H9 (cell line): ENCODE data around the gene ARSI. TPM values are rescaled to one million over a fixed set of nuclear protein-coding genes. Genes with fewer than 3 reads are reported as not detected.

Source experiments
- DNase-seq: peaks from one replicate; pipeline ENCODE4 v3.0.0-alpha.2; 2017
- H2AFZ ChIP-seq: one replicate; pipeline ENCODE4 v1.6.1; 2013; ENCODE audit warnings: mild to moderate bottlenecking, low read length, control low read depth, moderate library complexity
- H2AK5ac ChIP-seq: 2 replicates; pipeline ENCODE4 v1.6.1; 2013; ENCODE audit warnings: low read length, control low read depth, mixed read lengths; ENCODE audit not compliant: insufficient read length
- H2BK120ac ChIP-seq: one replicate; pipeline ENCODE4 v1.6.1; 2013; ENCODE audit warnings: low read depth, mild to moderate bottlenecking, low read length, control low read depth, inconsistent platforms; ENCODE audit not compliant: poor library complexity, severe bottlenecking
- H2BK12ac ChIP-seq: 2 replicates; pipeline ENCODE4 v1.6.1; 2013; ENCODE audit warnings: low read length, control low read depth, mixed read lengths, low read depth; ENCODE audit not compliant: insufficient read length
- H2BK15ac ChIP-seq: 2 replicates; pipeline ENCODE4 v1.6.1; 2013; ENCODE audit warnings: low read depth, low read length, control low read depth
- H2BK20ac ChIP-seq: one replicate; pipeline ENCODE4 v1.6.1; 2013; ENCODE audit warnings: low read depth, mild to moderate bottlenecking, low read length, control low read depth, inconsistent platforms; ENCODE audit not compliant: poor library complexity, severe bottlenecking
- H2BK5ac ChIP-seq: 2 replicates; pipeline ENCODE4 v1.6.1; 2013; ENCODE audit warnings: low read length, control low read depth, mixed read lengths; ENCODE audit not compliant: insufficient read length
- H3K14ac ChIP-seq: 2 replicates; pipeline ENCODE4 v1.6.1; 2013; ENCODE audit warnings: low read length, control low read depth; ENCODE audit not compliant: insufficient read depth
- H3K18ac ChIP-seq: 2 replicates; pipeline ENCODE4 v1.6.1; 2013; ENCODE audit warnings: low read depth, mild to moderate bottlenecking, mixed read lengths, low read length, control low read depth; ENCODE audit not compliant: insufficient read length
- H3K23ac ChIP-seq: 2 replicates; pipeline ENCODE4 v1.6.1; 2013; ENCODE audit warnings: low read length, control low read depth, mixed read lengths, low read depth; ENCODE audit not compliant: insufficient read length
- H3K23me2 ChIP-seq: 2 replicates; pipeline ENCODE4 v1.6.1; 2013; ENCODE audit warnings: low read depth, mild to moderate bottlenecking, mixed read lengths, low read length, control low read depth; ENCODE audit not compliant: insufficient read length, poor library complexity, severe bottlenecking
- H3K27ac ChIP-seq: 2 replicates; pipeline ENCODE4 v1.5.1; 2013; ENCODE audit warnings: low read length, control low read depth, mixed read lengths, low read depth; ENCODE audit not compliant: insufficient read length
- H3K27me3 ChIP-seq: 2 replicates; pipeline ENCODE4 v1.6.1; 2013; ENCODE audit warnings: low read length, control low read depth, inconsistent platforms; ENCODE audit not compliant: insufficient read depth
- H3K4ac ChIP-seq: 2 replicates; pipeline ENCODE4 v1.6.1; 2013; ENCODE audit warnings: low read depth, mild to moderate bottlenecking, control low read depth, inconsistent platforms, low read length, moderate library complexity
- H3K4me1 ChIP-seq: 2 replicates; pipeline ENCODE4 v1.6.1; 2013; ENCODE audit warnings: low read length, control low read depth, inconsistent platforms; ENCODE audit not compliant: insufficient read depth
- H3K4me2 ChIP-seq: 2 replicates; pipeline ENCODE4 v1.6.1; 2013; ENCODE audit warnings: low read length, control low read depth, mixed read lengths; ENCODE audit not compliant: insufficient read length, insufficient read depth
- H3K56ac ChIP-seq: 2 replicates; pipeline ENCODE4 v1.6.1; 2013; ENCODE audit warnings: low read depth, mild to moderate bottlenecking, mixed read lengths, low read length, control low read depth; ENCODE audit not compliant: insufficient read length
- H3K79me1 ChIP-seq: 2 replicates; pipeline ENCODE4 v1.6.1; 2013; ENCODE audit warnings: low read depth, mild to moderate bottlenecking, moderate library complexity, low read length, control low read depth, inconsistent platforms; ENCODE audit not compliant: insufficient read depth, poor library complexity, severe bottlenecking
- H3K79me2 ChIP-seq: 2 replicates; pipeline ENCODE4 v1.6.1; 2013; ENCODE audit warnings: low read length, control low read depth, inconsistent platforms; ENCODE audit not compliant: insufficient read depth
- H3K9ac ChIP-seq: 2 replicates; pipeline ENCODE4 v1.6.1; 2013; ENCODE audit warnings: low read length, control low read depth, mixed read lengths; ENCODE audit not compliant: insufficient read length; ENCODE audit errors: extremely low read depth
- H3K9me3 ChIP-seq: one replicate; pipeline ENCODE4 v1.6.1; 2013; ENCODE audit warnings: low read depth, low read length, inconsistent platforms; ENCODE audit not compliant: control insufficient read depth
- H3T11ph ChIP-seq: one replicate; pipeline ENCODE4 v1.6.1; 2013; ENCODE audit warnings: mild to moderate bottlenecking, low read length, control low read depth, inconsistent platforms
- H4K20me1 ChIP-seq: one replicate; pipeline ENCODE4 v1.6.1; 2013; ENCODE audit not compliant: control insufficient read depth, insufficient read length, insufficient read depth
- H4K5ac ChIP-seq: 2 replicates; pipeline ENCODE4 v1.6.1; 2013; ENCODE audit warnings: low read depth, mild to moderate bottlenecking, mixed read lengths, low read length, control low read depth; ENCODE audit not compliant: insufficient read length
- H4K8ac ChIP-seq: replicated peaks from 2 replicates; pipeline ENCODE4 v1.6.1; 2013; ENCODE audit warnings: low read length, control low read depth, mixed read lengths, low read depth; ENCODE audit not compliant: insufficient read length
- H4K91ac ChIP-seq: 2 replicates; pipeline ENCODE4 v1.6.1; 2013; ENCODE audit warnings: low read depth, mild to moderate bottlenecking, moderate library complexity, mixed read lengths, low read length, control low read depth; ENCODE audit not compliant: insufficient read length
- H3K27ac Mint-ChIP-seq, 3 experiments: 2 replicates in 2 of 3; 3 replicates in 1 of 3; pipeline ENCODE4 v1.8.0; 2020 to 2021; ENCODE audit warnings: mixed read lengths in 3 of 3, mild to moderate bottlenecking in 1 of 3, moderate library complexity in 1 of 3
- H3K27me3 Mint-ChIP-seq: 2 replicates; pipeline ENCODE4 v1.8.0; 2021; ENCODE audit warnings: low read depth, mild to moderate bottlenecking, moderate library complexity, mixed read lengths
- H3K36me3 Mint-ChIP-seq, 3 experiments: 2 replicates in 2 of 3; 3 replicates in 1 of 3; pipeline ENCODE4 v1.8.0; 2020 to 2021; ENCODE audit warnings: low read depth in 3 of 3, mixed read lengths in 3 of 3; ENCODE audit not compliant: insufficient read depth in 1 of 3
- H3K4me1 Mint-ChIP-seq, 2 experiments: 2 replicates each; pipeline ENCODE4 v1.8.0; 2020; ENCODE audit warnings: mixed read lengths in 2 of 2
- H3K4me3 Mint-ChIP-seq, 2 experiments: 2 replicates in 1 of 2; 3 replicates in 1 of 2; pipeline ENCODE4 v1.8.0; 2020 to 2021; ENCODE audit warnings: mild to moderate bottlenecking in 2 of 2, mixed read lengths in 2 of 2, moderate library complexity in 1 of 2
- H3K9me3 Mint-ChIP-seq, 2 experiments: 2 replicates in 1 of 2; 3 replicates in 1 of 2; pipeline ENCODE4 v1.8.0; 2020; ENCODE audit warnings: mild to moderate bottlenecking in 2 of 2, mixed read lengths in 2 of 2, moderate library complexity in 1 of 2
- CTCF ChIP-seq: fragments of 200-600 bp; sonication (generic); conservative IDR thresholded peaks from 3 replicates; pipeline ENCODE4 v1.8.0; 2021; ENCODE audit warnings: antibody characterized with exemption, mild to moderate bottlenecking
- WGBS: extraction: QIAGEN DNeasy Blood & Tissue Kit; methylation state at CpG from one replicate; pipeline ENCODE4 v1.1.7; 2013; ENCODE audit warnings: missing lambda C conversion rate, low lambda C conversion rate, mixed read lengths; ENCODE audit not compliant: insufficient read length; ENCODE audit errors: extremely low coverage; 5-methylcytosine and 5-hydroxymethylcytosine counted together
- total RNA-seq: library from RNA; stranded (reverse); gene quantifications from 2 replicates; pipeline ENCODE4 v1.2.1, GENCODE V29; 2021

Gene ARSI
- total RNA-seq, 1 experiment from 2014 or later: 1.7 TPM

GRCh38 chr5:150254774-150255173, 47.9 kb downstream of the ARSI start:
- no peak overlapping the region for H2BK120ac ChIP-seq
- no peaks in the 10 kb centered on the region for H3K79me2 ChIP-seq
- no peaks in the 10 kb centered on the region for H3K9me3 Mint-ChIP-seq
- H3K9me3 ChIP-seq: no peaks in the 10 kb centered on the region
- H3K4me3 Mint-ChIP-seq: no peak overlapping the region
- H3K4ac ChIP-seq: no peak overlapping the region
- H2BK12ac ChIP-seq: no peak overlapping the region
- H3K9ac ChIP-seq: no peak overlapping the region
- H3K56ac ChIP-seq: no peak overlapping the region
- no CpG with 5 or more reads among the region's 4 CpGs for WGBS
- H3K27ac Mint-ChIP-seq: no peak overlapping the region
- no peaks in the 10 kb centered on the region for H3K23me2 ChIP-seq
- no peaks in the 10 kb centered on the region; a peak in 1 of 7 replicates for H3K36me3 Mint-ChIP-seq
- H3K14ac ChIP-seq: no peak overlapping the region
- H3K4me1 Mint-ChIP-seq: peaks cover 5 to 14% of the 10 kb centered on the region in 2 experiments
- H2BK20ac ChIP-seq: no peak overlapping the region
- no peak overlapping the region for H3K18ac ChIP-seq
- H3K4me1 ChIP-seq: no peaks in the 10 kb centered on the region; the same call in 1 of the 2 replicates
- H2AK5ac ChIP-seq: no peak overlapping the region
- no peak overlapping the region for H3K4me2 ChIP-seq
- no peak overlapping the region for H2AFZ ChIP-seq
- H2BK5ac ChIP-seq: no peak overlapping the region
- no peak overlapping the region for H4K91ac ChIP-seq
- H3K27me3 Mint-ChIP-seq: peaks cover 1% of the 10 kb centered on the region; the same call in 1 of the 2 replicates
- no peak overlapping the region for H3K23ac ChIP-seq
- TF ChIP-seq CTCF: no peak
- no peak overlapping the region for H4K8ac ChIP-seq
- H3T11ph ChIP-seq: no peak overlapping the region
- H3K79me1 ChIP-seq: no peaks in the 10 kb centered on the region
- H3K27ac ChIP-seq: no peak overlapping the region
- H3K27me3 ChIP-seq: no peaks in the 10 kb centered on the region
- DNase-seq: no peak
- H4K5ac ChIP-seq: no peak overlapping the region
- no peak overlapping the region for H2BK15ac ChIP-seq
- no peaks in the 10 kb centered on the region for H4K20me1 ChIP-seq
